C4-2B (cell line): ENCODE results near the gene C6orf89.

Experiments
- CTCF ChIP-seq: fragments of 450-650 bp; conservative IDR thresholded peaks from 2 replicates; pipeline ENCODE4 v1.5.1; 2017; ENCODE audit warnings: mild to moderate bottlenecking
- ZFX ChIP-seq: fragments of 450-650 bp; IDR thresholded peaks from 2 replicates; pipeline ENCODE4 v1.6.1; 2017

- TF ChIP-seq CTCF = no peak; the same call in 1 of the 2 replicates
- no peak for TF ChIP-seq ZFX
Observed at GRCh38 chr6:36873612-36874442, 11.9 kb upstream of the C6orf89 start.
